WI38 (cell line): ENCODE results near the gene MAD1L1.

Experiments
- H3K4me3 ChIP-seq: 2 replicates; pipeline ENCODE4 v1.5.1; 2011; ENCODE audit warnings: low read depth, mild to moderate bottlenecking, control low read depth, low read length
- CTCF ChIP-seq: IDR thresholded peaks from 2 replicates; pipeline ENCODE4 v1.5.1; 2012; ENCODE audit warnings: low read depth, mild to moderate bottlenecking, control low read depth, low read length

The MAD1L1 gene

GRCh38 chr7:2199956-2200583 lies 32.7 kb downstream of the MAD1L1 start:
- no peak overlapping the region for H3K4me3 ChIP-seq
- no peak for TF ChIP-seq CTCF

- TF ChIP-seq CTCF = no peak
- no peak overlapping the region for H3K4me3 ChIP-seq
These were observed 33.2 kb downstream of the MAD1L1 start for GRCh38 chr7:2199528-2199927.

- no peak overlapping the region for H3K4me3 ChIP-seq
- TF ChIP-seq CTCF = no peak
These were observed 34.0 kb downstream of the MAD1L1 start for GRCh38 chr7:2198760-2199159.

- TF ChIP-seq CTCF = no peak
- H3K4me3 ChIP-seq = no peak overlapping the region
These were observed 34.5 kb downstream of the MAD1L1 start for GRCh38 chr7:2198206-2198605.

- TF ChIP-seq CTCF = no peak
- H3K4me3 ChIP-seq = no peak overlapping the region
These were observed 35.1 kb downstream of the MAD1L1 start for GRCh38 chr7:2197436-2198155.

GRCh38 chr7:2196381-2197378 lies 36.1 kb downstream of the MAD1L1 start:
- no peak for TF ChIP-seq CTCF
- H3K4me3 ChIP-seq = no peak overlapping the region
